Fibroblast of gingiva (primary cell): Measurements from ENCODE around the gene CUEDC1.

Experiments used
- DNase-seq: peaks from one replicate; pipeline ENCODE4 v3.0.0-alpha.2; 2011; ENCODE audit warnings: low read depth

The CUEDC1 gene

DNA sequence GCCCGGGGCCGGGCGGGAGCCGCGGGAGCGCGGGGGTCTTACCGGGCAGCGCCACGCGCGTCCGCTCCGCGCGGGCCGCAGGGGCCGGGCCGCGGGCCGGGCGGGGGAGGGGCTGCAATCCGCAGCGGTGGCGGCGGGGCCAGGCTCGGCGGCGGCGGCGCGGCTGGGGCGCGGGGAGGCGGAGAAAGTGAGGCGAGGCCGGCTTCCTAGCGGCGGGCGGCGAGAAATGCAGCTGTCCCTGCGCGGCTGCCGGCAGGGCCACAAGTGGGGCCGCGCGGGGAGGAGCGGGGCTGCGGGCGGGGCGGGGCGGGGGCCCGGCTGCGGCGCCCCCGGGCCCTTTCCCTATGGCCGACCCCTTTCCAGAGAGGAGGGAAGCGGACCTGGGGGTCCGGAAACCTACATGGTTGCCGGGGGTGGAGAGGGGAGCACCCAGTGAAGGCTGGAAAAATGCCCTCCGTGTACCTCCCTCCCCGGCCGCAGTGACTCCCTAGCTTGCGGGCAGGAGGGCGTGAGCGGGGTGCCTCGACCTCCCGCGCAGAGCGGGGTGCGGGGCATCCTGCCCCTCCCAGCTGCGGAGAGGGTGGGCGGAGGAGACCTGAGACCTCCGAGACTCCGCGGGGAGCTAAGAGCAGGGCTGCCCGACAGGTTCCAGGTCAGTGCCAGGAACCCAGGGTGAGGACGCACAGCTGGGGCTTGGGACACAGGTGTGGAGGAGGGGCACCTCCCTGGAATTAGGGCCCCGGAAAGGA, at the start of gene CUEDC1:
TSS of gene CUEDC1 (minus strand) at position 230 of the 749 bp plus-strand sequence. CDS start 69,848 bp downstream, outside the sequence.
- peak; percentile 63 for DNase-seq

- DNase-seq, result no peak
These were observed 48.8 kb upstream of the CUEDC1 start for GRCh38 chr17:58004060-58004459.

GRCh38 chr17:58002973-58003372, 47.8 kb upstream of the CUEDC1 start:
- no peak for DNase-seq

DNA sequence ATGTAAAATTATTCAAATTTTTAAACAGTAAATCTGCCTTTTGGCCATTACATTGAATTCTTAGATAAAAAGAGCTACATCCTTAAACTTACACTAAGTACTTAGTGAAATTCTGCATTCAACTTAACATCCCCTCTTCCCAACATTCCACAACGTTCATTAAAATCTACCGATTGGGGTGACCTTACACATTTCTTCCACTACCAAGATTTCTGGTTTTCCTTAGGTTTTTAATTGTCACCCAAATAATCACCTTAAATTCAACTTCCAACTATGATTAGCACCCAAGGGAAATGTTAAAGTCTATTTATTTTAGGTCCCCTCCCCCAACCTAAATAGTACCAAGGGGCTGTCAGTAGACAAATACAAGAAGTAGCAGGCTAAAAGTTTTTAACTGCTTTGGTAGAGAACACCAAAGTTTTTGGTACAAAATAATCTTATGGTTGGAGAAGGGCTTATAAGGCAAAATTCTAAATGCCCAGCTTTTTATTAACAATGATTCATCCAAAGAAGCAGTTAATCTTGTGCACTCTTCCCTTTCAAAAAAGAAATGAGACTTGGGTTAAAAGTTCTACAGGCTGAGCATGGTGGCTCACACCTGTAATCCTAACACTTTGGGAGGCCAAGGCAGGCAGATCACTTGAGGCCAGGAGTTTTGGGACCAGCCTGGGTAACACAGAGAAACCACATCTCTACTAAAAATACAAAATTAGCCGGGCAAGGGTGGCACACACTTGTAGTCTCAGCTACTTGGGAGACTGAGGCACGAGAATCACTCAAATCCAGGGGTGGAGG, 47.1 kb upstream of the CUEDC1 start:
- DNase-seq, result no peak

DNA sequence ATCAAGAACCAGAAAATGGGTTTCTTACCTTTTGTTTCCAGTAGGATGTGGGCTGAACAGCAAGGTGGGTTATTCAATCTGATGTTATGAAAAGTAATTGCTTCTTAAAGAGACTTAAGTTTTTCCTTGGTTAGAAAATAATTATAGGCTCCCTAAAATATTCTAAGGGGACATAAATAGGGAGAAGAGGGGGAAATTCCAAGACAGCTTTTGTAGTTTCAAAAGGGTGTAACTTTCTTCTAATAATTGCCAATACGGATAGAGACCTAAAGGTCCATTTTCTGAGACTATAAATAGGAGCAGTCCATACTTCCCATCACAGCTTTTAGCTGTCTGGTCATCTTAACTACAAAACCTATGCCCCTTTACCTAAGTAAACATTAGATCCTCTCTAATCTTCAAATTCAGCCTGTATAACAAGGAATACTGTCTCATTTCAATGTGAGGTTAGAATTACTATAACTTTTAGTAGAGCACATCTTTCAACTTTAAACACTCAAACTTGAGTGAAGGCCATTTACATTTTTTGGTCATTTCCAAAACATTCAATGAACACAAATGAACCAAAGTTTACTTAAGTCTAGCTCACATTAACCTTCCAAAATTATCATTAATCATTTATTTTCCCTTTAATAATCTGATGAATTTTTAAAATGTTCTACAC, 46.4 kb upstream of the CUEDC1 start:
- DNase-seq, result no peak

DNA sequence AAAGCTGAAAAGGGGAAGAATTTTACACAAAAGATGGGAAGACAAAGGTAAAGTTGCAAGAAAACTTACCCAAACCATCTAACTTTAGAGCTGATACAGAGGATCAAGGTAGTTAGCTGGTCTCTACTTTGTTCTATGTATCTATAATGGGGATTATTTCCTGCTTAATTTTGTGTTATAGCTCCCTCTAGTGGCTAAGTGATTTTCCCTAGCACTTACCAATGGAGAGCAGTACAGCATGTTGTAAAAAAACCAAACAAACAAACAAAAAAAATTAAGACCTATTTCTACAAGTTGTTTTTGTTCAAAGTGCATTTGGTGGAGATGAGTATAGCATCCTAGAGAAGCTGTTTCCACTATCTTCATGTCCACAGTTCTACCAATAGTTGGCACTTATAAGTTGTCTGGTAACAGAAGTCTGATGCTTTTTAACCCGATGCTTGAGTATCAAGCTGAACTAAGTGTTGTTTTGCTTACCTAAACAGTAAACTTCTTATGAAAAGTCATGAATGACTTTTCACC, 44.3 kb upstream of the CUEDC1 start:
- peak; percentile 64 for DNase-seq

DNA sequence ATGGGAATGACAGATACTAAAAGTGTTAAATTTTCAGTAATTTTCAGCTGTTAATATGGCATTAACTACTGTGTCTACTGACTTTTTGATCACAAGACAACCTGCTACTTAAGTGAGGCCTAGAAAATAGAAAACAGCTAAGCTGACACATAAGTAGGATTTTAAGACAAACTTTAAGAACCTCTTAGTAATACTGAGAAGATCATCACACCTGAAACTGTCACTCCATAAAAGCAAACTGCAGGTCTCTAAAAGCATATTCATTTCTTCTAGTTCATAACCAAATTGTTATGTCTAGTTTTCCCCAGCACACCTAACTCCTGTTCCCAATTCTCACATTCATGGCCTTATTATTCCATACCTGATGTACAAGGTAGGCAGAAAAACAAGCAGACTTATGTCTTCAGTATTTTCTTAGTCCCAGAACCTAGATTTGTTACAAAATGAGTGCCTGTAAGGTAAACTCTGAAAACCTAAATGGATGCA, 43.8 kb upstream of the CUEDC1 start:
- no peak for DNase-seq

DNA sequence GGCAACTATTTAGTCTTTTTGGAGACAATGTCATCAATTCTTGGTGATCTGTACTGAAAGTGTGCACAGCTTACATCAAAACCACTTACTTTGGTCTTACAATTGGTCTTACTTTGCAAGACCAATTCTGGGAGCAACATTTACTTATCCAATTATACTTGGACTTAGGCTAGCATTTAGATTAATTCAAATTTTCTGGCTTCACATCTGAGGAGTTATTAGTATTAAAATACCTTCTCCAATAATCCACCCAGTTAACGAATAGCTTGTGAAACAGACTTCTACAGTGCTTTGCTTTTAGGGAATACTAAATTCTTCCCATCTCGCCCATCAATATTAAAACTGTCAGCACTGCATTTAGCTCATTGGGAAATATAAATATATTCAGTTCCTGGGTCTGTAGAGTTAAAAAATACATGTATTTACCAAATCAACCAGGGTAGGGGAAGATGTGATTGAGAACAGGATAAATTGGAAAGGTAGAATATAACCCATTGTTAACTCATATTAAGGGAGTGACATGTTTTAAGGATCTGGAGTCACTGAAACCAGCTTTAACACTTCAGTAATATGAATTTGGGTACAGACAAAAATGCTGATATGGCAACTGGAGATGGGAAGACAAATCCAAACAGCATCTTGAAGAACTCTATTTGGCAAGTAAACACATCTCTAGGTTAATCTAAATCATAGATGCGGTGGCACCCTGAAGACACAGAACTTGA, 42.0 kb upstream of the CUEDC1 start:
- DNase-seq, result no peak

GRCh38 chr17:57995076-57995956, 40.1 kb upstream of the CUEDC1 start:
- DNase-seq, result peak; percentile 81

DNA sequence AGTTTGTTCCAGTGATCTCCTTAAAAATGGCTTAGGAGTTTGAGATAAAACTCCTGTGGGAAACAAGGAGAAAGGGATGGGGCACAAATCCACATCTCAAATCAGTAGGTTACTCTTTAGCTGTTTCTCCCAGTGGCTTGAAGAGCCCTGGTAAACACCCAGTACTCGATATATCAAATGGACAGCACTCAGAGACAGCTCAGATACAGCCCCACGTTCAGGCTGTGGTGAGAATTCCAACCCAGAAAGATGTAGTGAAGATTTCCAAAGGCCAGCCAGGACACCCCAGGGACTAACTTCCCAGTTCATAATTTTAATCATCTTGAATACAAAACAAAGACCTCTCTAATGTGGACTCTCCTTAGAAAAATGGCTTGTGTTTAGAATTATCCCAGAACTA, 39.2 kb upstream of the CUEDC1 start:
- DNase-seq, result no peak

- no peak for DNase-seq
These were observed 38.5 kb upstream of the CUEDC1 start for GRCh38 chr17:57993471-57994365.

- DNase-seq, result no peak
These were observed 36.3 kb upstream of the CUEDC1 start for GRCh38 chr17:57991537-57991936.

DNA sequence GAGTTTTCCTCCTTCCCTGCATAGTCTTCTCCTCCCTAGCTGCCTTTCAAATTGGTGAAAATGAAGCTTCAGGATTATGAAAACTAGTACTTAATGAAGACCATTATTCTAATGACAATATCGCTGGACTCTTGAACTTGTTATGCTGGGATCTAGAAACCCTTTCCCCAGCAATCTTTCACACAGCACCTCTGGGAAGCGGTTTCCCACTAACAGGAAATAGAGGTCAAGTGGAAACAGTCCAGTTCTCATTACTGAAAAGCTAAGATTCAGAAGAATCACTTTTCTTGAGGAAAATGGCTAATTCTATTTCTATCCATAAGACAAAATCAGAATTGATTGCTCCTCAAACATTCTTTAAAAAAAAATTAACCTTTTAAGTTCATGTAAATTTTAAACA, 34.8 kb upstream of the CUEDC1 start:
- no peak for DNase-seq

DNA sequence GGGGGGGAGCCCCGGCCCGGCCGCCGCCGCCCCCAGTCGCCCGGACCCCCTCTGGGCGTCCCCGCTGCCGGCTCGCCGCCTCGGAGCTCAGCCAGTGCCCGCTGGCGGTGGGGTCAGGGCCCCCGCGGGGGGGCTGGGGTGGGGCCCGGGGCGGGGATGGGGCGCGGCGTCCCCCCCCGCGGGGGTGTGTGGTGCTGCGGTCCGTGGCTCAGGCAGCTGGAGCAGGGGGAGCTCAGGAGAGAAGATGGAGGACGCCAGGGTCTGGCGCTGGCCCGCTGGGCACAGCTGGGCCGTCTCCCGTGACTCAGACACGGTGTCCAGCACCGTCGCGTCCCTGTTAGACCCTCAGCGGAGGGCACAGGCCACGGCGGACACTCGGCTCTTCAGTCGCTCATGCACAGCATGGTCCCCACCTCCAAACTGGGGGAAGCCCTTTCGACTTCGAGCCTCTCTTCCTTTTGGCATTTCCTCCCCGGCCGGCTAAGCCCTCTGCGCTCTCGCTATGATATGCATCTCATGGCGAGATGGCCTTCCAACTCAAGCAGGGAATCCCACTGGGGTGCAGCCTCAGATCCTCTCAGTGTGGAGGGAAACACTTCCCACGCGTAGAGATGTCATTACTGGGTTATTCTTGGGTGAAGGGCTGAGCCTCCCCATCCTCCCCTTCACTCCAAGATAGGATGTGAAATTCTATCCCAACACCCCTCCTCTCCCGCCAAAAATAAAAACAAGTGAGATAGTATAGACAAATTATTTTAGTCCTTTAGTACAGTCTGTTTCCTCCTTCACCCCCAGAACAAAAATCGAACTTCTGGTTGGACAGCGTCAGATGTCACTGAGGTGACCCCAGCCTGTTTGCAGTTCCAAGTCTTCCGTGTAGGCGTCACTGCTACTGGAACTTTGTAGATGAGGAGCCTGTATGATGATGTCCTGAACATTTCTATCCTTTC, 33.4 kb upstream of the CUEDC1 start:
- peak; percentile 71 for DNase-seq

GRCh38 chr17:57987581-57988300, 32.5 kb upstream of the CUEDC1 start, which contains the start of gene VEZF1:
Gene VEZF1, minus strand, starts transcription at chr17:57988254. Its CDS starts 143 bp downstream, at chr17:57988111.
- DNase-seq, result peak; percentile 78

DNA sequence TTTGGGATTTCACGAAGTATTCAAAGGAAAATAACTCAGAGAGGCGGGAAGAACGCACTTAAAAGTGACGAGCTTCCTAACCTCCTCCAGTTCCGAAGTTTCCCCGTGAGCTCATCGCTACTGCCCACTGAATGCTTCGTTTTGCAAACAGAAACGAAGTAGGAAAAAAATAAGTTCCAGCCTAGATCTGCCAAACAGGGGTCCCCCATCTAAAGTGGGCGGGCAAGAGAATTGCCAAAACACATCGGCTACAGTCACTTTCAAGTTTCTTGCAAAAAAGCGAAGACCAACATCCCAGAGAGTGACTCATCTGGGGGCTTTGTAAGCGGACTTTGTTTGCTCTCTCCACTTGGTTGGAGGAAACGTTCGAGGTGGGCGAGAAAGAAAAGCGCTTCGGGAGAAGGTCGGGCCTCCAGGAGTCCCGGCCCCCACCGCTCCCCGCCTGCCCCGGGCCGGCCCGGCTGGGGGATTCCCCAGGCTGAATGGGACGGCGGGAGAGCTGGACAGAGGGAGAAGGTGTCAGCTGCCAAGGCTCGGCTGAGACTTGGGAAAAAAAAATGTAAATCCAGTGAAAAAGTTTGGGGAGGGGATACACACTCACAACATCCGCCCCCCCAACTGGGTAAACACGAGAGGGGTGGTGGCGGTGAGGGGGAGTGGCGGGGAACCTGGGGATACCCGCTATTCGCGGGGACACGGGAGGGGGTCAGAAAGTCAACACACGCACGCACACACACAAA, 31.8 kb upstream of the CUEDC1 start:
- peak; percentile 57 for DNase-seq

DNA sequence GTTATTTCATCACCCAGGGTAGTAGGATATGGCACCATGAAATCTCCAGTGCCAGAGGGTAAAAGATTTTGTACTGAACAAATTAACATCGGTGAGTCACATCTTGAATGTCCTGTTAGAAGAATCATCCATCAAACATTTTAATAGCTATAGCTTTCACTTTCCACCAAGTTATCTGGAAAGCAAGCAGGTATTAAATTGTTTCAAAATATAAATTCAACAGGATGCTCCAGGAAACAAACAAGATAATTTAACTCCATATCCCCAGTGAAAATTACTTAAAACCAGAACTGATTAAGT, 30.4 kb upstream of the CUEDC1 start:
- peak; percentile 69 for DNase-seq
